Testis (tissue), 2 donors: ENCODE measurements around the gene NFKB1.

ENCODE experiments used
- POLR2A ChIP-seq: fragments of 450-650 bp; IDR thresholded peaks from one replicate; pipeline ENCODE4 v1.6.1; 2017; ENCODE audit warnings: antibody characterized with exemption, mild to moderate bottlenecking, moderate library complexity
- TF ChIP-seq, protein P1 (sequence below), 3 experiments: fragments of 450-650 bp in 2 of 3; fragments of 200-600 bp in 1 of 3; sonication (generic) in 1 of 3; IDR thresholded peaks; one replicate each; pipeline ENCODE4 v1.5.1; 2016 to 2019; ENCODE audit warnings: antibody characterized with exemption in 3 of 3, mild to moderate bottlenecking in 2 of 3, moderate library complexity in 1 of 3

DNA sequence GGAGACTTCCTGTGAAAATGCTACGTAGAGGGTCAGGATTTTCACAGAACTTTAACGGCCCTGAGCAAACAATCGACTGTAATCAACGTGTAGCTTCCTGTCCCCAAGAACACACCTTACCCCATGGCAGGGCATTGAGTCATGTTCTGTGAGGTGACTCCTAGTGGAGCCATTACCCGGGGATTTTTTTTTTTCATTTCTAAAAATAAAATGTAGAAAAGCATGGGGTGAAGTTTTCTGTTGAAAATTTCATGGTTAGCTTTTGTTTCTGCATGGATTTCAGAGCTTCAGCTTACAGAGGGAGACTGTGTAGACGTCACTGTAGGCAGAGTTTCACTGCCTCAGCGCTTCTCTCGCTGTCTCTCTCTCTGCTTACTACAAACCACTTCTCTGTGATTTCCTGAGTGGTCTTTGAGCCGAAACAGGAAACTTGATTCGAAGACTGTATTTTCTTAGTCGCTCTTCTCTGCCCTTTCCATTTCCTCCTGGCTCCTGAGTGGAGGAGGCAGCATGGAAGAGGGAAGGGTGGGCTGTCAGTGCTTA is 111.7 kb downstream of the NFKB1 start:
- TF ChIP-seq, protein P1, sequence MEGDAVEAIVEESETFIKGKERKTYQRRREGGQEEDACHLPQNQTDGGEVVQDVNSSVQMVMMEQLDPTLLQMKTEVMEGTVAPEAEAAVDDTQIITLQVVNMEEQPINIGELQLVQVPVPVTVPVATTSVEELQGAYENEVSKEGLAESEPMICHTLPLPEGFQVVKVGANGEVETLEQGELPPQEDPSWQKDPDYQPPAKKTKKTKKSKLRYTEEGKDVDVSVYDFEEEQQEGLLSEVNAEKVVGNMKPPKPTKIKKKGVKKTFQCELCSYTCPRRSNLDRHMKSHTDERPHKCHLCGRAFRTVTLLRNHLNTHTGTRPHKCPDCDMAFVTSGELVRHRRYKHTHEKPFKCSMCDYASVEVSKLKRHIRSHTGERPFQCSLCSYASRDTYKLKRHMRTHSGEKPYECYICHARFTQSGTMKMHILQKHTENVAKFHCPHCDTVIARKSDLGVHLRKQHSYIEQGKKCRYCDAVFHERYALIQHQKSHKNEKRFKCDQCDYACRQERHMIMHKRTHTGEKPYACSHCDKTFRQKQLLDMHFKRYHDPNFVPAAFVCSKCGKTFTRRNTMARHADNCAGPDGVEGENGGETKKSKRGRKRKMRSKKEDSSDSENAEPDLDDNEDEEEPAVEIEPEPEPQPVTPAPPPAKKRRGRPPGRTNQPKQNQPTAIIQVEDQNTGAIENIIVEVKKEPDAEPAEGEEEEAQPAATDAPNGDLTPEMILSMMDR (IDR thresholded peaks at IDR 0.05): no peak
- TF ChIP-seq POLR2A: no peak
